GM20431 (cell line): ENCODE results near the gene ABI3BP.

Experiments used
- in situ Hi-C: fragments of 300-500 bp; cut with MseI, MboI; formaldehyde crosslinking; loops from one replicate; pipeline ENCODE4 v1.15.0; 2020; ENCODE audit warnings: low sequenced_read_pairs; ENCODE audit not compliant: unreplicated experiment

The ABI3BP gene

GRCh38 chr3:100746092-100746491 lies 247.1 kb downstream of the ABI3BP start:
- in situ Hi-C loops = no loop called here

GRCh38 chr3:100745617-100746016 lies 247.6 kb downstream of the ABI3BP start:
- in situ Hi-C loops = no loop called here

- in situ Hi-C loops = no loop called here
These were observed 248.6 kb downstream of the ABI3BP start for GRCh38 chr3:100744671-100745070.

- in situ Hi-C loops = no loop called here
These were observed 249.7 kb downstream of the ABI3BP start for GRCh38 chr3:100743535-100743934.

- in situ Hi-C loops = no loop called here
These were observed 253.0 kb downstream of the ABI3BP start for GRCh38 chr3:100740207-100740606.

GRCh38 chr3:100737334-100737733 lies 255.9 kb downstream of the ABI3BP start:
- in situ Hi-C loops = no loop called here

GRCh38 chr3:100732435-100732834 lies 260.8 kb downstream of the ABI3BP start:
- in situ Hi-C loops = no loop called here

- in situ Hi-C loops = no loop called here
These were observed 262.7 kb downstream of the ABI3BP start for GRCh38 chr3:100730524-100730923.

- in situ Hi-C loops = no loop called here
These were observed 266.5 kb downstream of the ABI3BP start for GRCh38 chr3:100726706-100727105.

- in situ Hi-C loops = no loop called here
These were observed 267.2 kb downstream of the ABI3BP start for GRCh38 chr3:100725935-100726513.

GRCh38 chr3:100720426-100720825 lies 272.8 kb downstream of the ABI3BP start:
- in situ Hi-C loops = no loop called here

- in situ Hi-C loops = no loop called here
These were observed 274.1 kb downstream of the ABI3BP start for GRCh38 chr3:100719136-100719535.

GRCh38 chr3:100717637-100718487 lies 275.4 kb downstream of the ABI3BP start:
- in situ Hi-C loops = no loop called here

GRCh38 chr3:100717063-100717462 lies 276.2 kb downstream of the ABI3BP start:
- in situ Hi-C loops = no loop called here

GRCh38 chr3:100715176-100715575 lies 278.0 kb downstream of the ABI3BP start:
- in situ Hi-C loops = no loop called here

- in situ Hi-C loops = no loop called here
These were observed 282.8 kb downstream of the ABI3BP start for GRCh38 chr3:100710261-100710968.

GRCh38 chr3:100709842-100710260 lies 283.4 kb downstream of the ABI3BP start:
- in situ Hi-C loops = no loop called here

GRCh38 chr3:100708989-100709841 lies 284.0 kb downstream of the ABI3BP start, which contains the start of gene TFG:
Gene TFG (plus strand): TSS chr3:100709494. CDS start chr3:100713686, 4,192 bp downstream.
- in situ Hi-C loops = no loop called here

- in situ Hi-C loops = no loop called here
These were observed 284.6 kb downstream of the ABI3BP start for GRCh38 chr3:100708644-100708988.

GRCh38 chr3:100706365-100706764 lies 286.9 kb downstream of the ABI3BP start:
- in situ Hi-C loops = no loop called here
